GM21737 (cell line): Measurements from ENCODE around the gene TCERG1L.

Experiments
- ATAC-seq: cut with Tn5 transposase; IDR thresholded peaks from one replicate; pipeline ENCODE4 v1.9.1; 2021; ENCODE audit warnings: mild to moderate bottlenecking, moderate library complexity; ENCODE audit not compliant: unreplicated experiment

The TCERG1L gene

GRCh38 chr10:131316321-131317075 is 5.0 kb upstream of the TCERG1L start:
- no peak for ATAC-seq

- no peak for ATAC-seq
Observed at GRCh38 chr10:131315344-131315743, 3.8 kb upstream of the TCERG1L start.

GRCh38 chr10:131314799-131315198 is 3.3 kb upstream of the TCERG1L start:
- no peak for ATAC-seq

GRCh38 chr10:131314148-131314547 is 2.6 kb upstream of the TCERG1L start:
- ATAC-seq = no peak

GRCh38 chr10:131313377-131313776 is 1.9 kb upstream of the TCERG1L start:
- no peak for ATAC-seq

- ATAC-seq = no peak
Observed at GRCh38 chr10:131312478-131312836, 936 bp upstream of the TCERG1L start.

- ATAC-seq = no peak
Observed at GRCh38 chr10:131311402-131311660, 190 bp downstream of the TCERG1L start.

- ATAC-seq = no peak
Observed at GRCh38 chr10:131310551-131311401, 745 bp downstream of the TCERG1L start.

GRCh38 chr10:131310142-131310541 is 1.4 kb downstream of the TCERG1L start:
- no peak for ATAC-seq

- no peak for ATAC-seq
Observed at GRCh38 chr10:131300508-131300907, 11.0 kb downstream of the TCERG1L start.

GRCh38 chr10:131290781-131291180 is 20.7 kb downstream of the TCERG1L start:
- no peak for ATAC-seq

- ATAC-seq = no peak
Observed at GRCh38 chr10:131288648-131289047, 22.9 kb downstream of the TCERG1L start.

- ATAC-seq = no peak
Observed at GRCh38 chr10:131282961-131283360, 28.6 kb downstream of the TCERG1L start.

GRCh38 chr10:131280101-131280500 is 31.4 kb downstream of the TCERG1L start:
- ATAC-seq = no peak

GRCh38 chr10:131279516-131279915 is 32.0 kb downstream of the TCERG1L start:
- ATAC-seq = no peak

GRCh38 chr10:131277969-131278368 is 33.6 kb downstream of the TCERG1L start:
- ATAC-seq = no peak

GRCh38 chr10:131277278-131277677 is 34.2 kb downstream of the TCERG1L start:
- ATAC-seq = no peak

- ATAC-seq = no peak
Observed at GRCh38 chr10:131275691-131276090, 35.8 kb downstream of the TCERG1L start.

- no peak for ATAC-seq
Observed at GRCh38 chr10:131274883-131275282, 36.6 kb downstream of the TCERG1L start.

- no peak for ATAC-seq
Observed at GRCh38 chr10:131274133-131274880, 37.2 kb downstream of the TCERG1L start.

GRCh38 chr10:131273476-131273875 is 38.0 kb downstream of the TCERG1L start:
- ATAC-seq = no peak
